Endothelial cell of umbilical vein (primary cell): ENCODE data around the gene THBD. TPM values are rescaled to one million over a fixed set of nuclear protein-coding genes. Genes with fewer than 3 reads are reported as not detected.

ENCODE experiments used
- BruUV-seq: library from RNA; stranded (reverse); fragments of 400-500 nt; replicated peaks from 2 replicates; lab custom pipeline; 2021; lab: Mats Ljungman, UMichigan
- CTCF ChIA-PET: fragments of 300-600, 350-600 bp; sonication (Branson Sonifier 250); formaldehyde crosslinking; loops from one replicate; lab custom pipeline; 2021; ENCODE audit warnings: antibody characterized with exemption, inconsistent platforms; lab: Charles Lee
- POLR2A ChIA-PET: fragments of 300-600, 350-600 bp; sonication (Branson Sonifier 250); formaldehyde crosslinking; loops from one replicate; lab custom pipeline; 2021; ENCODE audit warnings: antibody characterized with exemption, inconsistent platforms; lab: Charles Lee
- DNase-seq: peaks from one replicate; pipeline ENCODE4 v3.0.0-alpha.2; 2011; ENCODE audit warnings: low read depth, low spot score
- FAIRE-seq: peaks from 2 replicates; lab custom pipeline; 2011; peaks lifted over from hg19 to GRCh38; lab: Jason Lieb, UNC
- H2AFZ ChIP-seq: 2 replicates; pipeline ENCODE4 v1.6.0; 2012; ENCODE audit warnings: low read depth, low read length, control low read depth, inconsistent platforms
- H3K27ac ChIP-seq: 2 replicates; pipeline ENCODE4 v1.5.1; 2011; ENCODE audit warnings: low read depth, mild to moderate bottlenecking, control low read depth, low read length, moderate library complexity; ENCODE audit not compliant: insufficient read depth
- H3K27me3 ChIP-seq, 2 experiments: 2 replicates each; pipeline versions ENCODE4 v1.6.0 to v1.6.1; 2011; ENCODE audit warnings: low read length in 2 of 2, mixed read lengths in 1 of 2; ENCODE audit not compliant: control insufficient read depth in 2 of 2, insufficient read depth in 2 of 2
- H3K36me3 ChIP-seq, 2 experiments: 2 replicates in 1 of 2; 3 replicates in 1 of 2; pipeline ENCODE4 v1.5.1; 2011; ENCODE audit warnings: low read length in 2 of 2, mild to moderate bottlenecking in 1 of 2, moderate library complexity in 1 of 2; ENCODE audit not compliant: control insufficient read depth in 2 of 2, insufficient read depth in 2 of 2; ENCODE audit errors: extremely low read depth in 1 of 2
- H3K4me1 ChIP-seq: 3 replicates; pipeline ENCODE4 v1.5.1; 2011; ENCODE audit warnings: mild to moderate bottlenecking, low read length; ENCODE audit not compliant: control insufficient read depth, insufficient read depth; ENCODE audit errors: extremely low read depth
- H3K4me2 ChIP-seq: 2 replicates; pipeline ENCODE4 v1.6.1; 2011; ENCODE audit warnings: low read length, control low read depth, mixed read lengths; ENCODE audit not compliant: insufficient read depth
- H3K4me3 ChIP-seq, 3 experiments: fragments of 200-600 bp in 1 of 3; sonication (generic), shearing (Covaris generic) in 1 of 3; replicated peaks in 1 of 3; 2 replicates each; pipeline ENCODE4 v1.5.1; 2011 to 2016; ENCODE audit warnings: control low read depth in 3 of 3, low read length in 3 of 3, mild to moderate bottlenecking in 2 of 3, inconsistent platforms in 1 of 3, low read depth in 1 of 3, moderate library complexity in 1 of 3; ENCODE audit not compliant: insufficient read depth in 1 of 3
- H3K79me2 ChIP-seq: 2 replicates; pipeline ENCODE4 v1.6.0; 2012; ENCODE audit warnings: low read length, inconsistent platforms; ENCODE audit not compliant: control insufficient read depth, insufficient read depth
- H3K9ac ChIP-seq: replicated peaks from 2 replicates; pipeline ENCODE3; 2011; ENCODE audit warnings: low read length, control low read depth; ENCODE audit not compliant: insufficient read depth; ENCODE audit errors: extremely low read depth
- H3K9me1 ChIP-seq: replicated peaks from 3 replicates; pipeline ENCODE4 v1.6.0; 2011; ENCODE audit warnings: mild to moderate bottlenecking, low read length; ENCODE audit not compliant: control insufficient read depth, insufficient read depth; ENCODE audit errors: extremely low read depth
- H3K9me3 ChIP-seq: replicated peaks from 2 replicates; pipeline ENCODE4 v1.5.1; 2012; ENCODE audit warnings: low read length, inconsistent platforms; ENCODE audit not compliant: control insufficient read depth, insufficient read depth
- H4K20me1 ChIP-seq: replicated peaks from 2 replicates; pipeline ENCODE3; 2011; ENCODE audit warnings: mild to moderate bottlenecking, low read length; ENCODE audit not compliant: control insufficient read depth, insufficient read depth; ENCODE audit errors: extremely low read depth
- CTCF ChIP-seq, 2 donors: IDR thresholded peaks; 1 replicate in 1 of 2; 2 replicates in 1 of 2; pipeline ENCODE4 v1.5.1; 2011; ENCODE audit warnings: low read length in 2 of 2, mild to moderate bottlenecking in 2 of 2, moderate library complexity in 2 of 2, control low read depth in 1 of 2, inconsistent platforms in 1 of 2, low read depth in 1 of 2; ENCODE audit not compliant: insufficient read depth in 1 of 2; ENCODE audit errors: extremely low read depth in 1 of 2
- EZH2 ChIP-seq: IDR thresholded peaks from 2 replicates; pipeline ENCODE4 v1.6.1; 2012; ENCODE audit warnings: borderline replicate concordance, low read depth, mild to moderate bottlenecking, moderate library complexity, low read length, inconsistent platforms; ENCODE audit not compliant: severe bottlenecking
- FOS ChIP-seq: IDR thresholded peaks from 2 replicates; pipeline ENCODE4 v1.6.1; 2011; ENCODE audit warnings: mild to moderate bottlenecking, low read length, moderate library complexity, borderline replicate concordance; ENCODE audit not compliant: insufficient read depth
- GATA2 ChIP-seq: IDR thresholded peaks from 2 replicates; pipeline ENCODE4 v1.7.0; 2011; ENCODE audit warnings: low read depth, mild to moderate bottlenecking, moderate library complexity, mixed read lengths, low read length; ENCODE audit not compliant: insufficient read length, insufficient read depth
- JUN ChIP-seq: IDR thresholded peaks from 2 replicates; pipeline ENCODE4 v1.6.1; 2011; ENCODE audit warnings: borderline replicate concordance, low read depth; ENCODE audit not compliant: insufficient read length, insufficient read depth
- MAX ChIP-seq: IDR thresholded peaks from 2 replicates; pipeline ENCODE4 v1.6.1; 2011; ENCODE audit not compliant: insufficient read depth, insufficient read length
- MYC ChIP-seq: IDR thresholded peaks from one replicate; pipeline ENCODE4 v1.6.1; 2011; ENCODE audit warnings: mild to moderate bottlenecking, low read depth, low read length
- POLR2A ChIP-seq: IDR thresholded peaks from 2 replicates; pipeline ENCODE4 v1.6.1; 2012; ENCODE audit warnings: low read depth, mild to moderate bottlenecking, control low read depth, low read length
- POLR2AphosphoS5 ChIP-seq: IDR thresholded peaks from 2 replicates; pipeline ENCODE4 v1.6.1; 2012; ENCODE audit warnings: low read depth, mild to moderate bottlenecking, control low read depth, low read length, moderate library complexity; ENCODE audit not compliant: insufficient read depth
- dilution Hi-C: fragments of 300-500 bp; cut with MboI; formaldehyde crosslinking; loops from one replicate; pipeline ENCODE4 v1.15.0; 2019; ENCODE audit warnings: low sequenced_read_pairs; ENCODE audit not compliant: extremely low pct_ligation_motif_present
- intact Hi-C: fragments of 100-400 bp; cut with micrococcal nuclease; formaldehyde crosslinking; loops from one replicate; pipeline ENCODE4 v1.10.0; 2022
- polyA plus RNA-seq, 4 experiments: library from polyadenylated mRNA; depleted of rRNA in 3 of 4; stranded (reverse) in 3 of 4; unstranded in 1 of 4; fragments of >200 nt; gene quantifications; 2 replicates each; pipeline versions ENCODE4 v1.2.1 to v1.2.3, GENCODE V29; 2011 to 2012; ENCODE audit warnings: missing spikeins in 1 of 4
- total RNA-seq: library from RNA; stranded (reverse); gene quantifications from 2 replicates; pipeline ENCODE4 v1.2.3, GENCODE V29; 2021

The THBD gene
- total and polyA plus RNA-seq, 2 donors (not counting 3 experiments of a cell fraction or from before 2014, with no cell fraction given), result 17.1 to 28.0 TPM

GRCh38 chr20:23090147-23090546 is 40.7 kb upstream of the THBD start:
- no peak for DNase-seq
- POLR2A ChIA-PET, result interaction anchor here (1.0 kb wide), 1 partner anchor 51 kb away, joined by 3 read pairs; no protein-coding TSS in a partner anchor
- no peaks in the 10 kb centered on the region for H4K20me1 ChIP-seq
- peaks cover 8% of the 10 kb centered on the region for H3K79me2 ChIP-seq
- CTCF ChIA-PET, result interaction anchor here (0.8 to 1.5 kb wide), 6 partner anchors 13 to 399 kb away, joined by 3 to 5 read pairs (median 4); no protein-coding TSS in a partner anchor
- H3K4me1 ChIP-seq, result peaks cover 54% of the 10 kb centered on the region
- H3K4me3 ChIP-seq, result no peak overlapping the region
- H3K4me2 ChIP-seq, result no peak overlapping the region
- FAIRE-seq, result no peak
- no peak for TF ChIP-seq CTCF (IDR thresholded peaks at IDR 0.05; ENCODE audit: extremely low read depth in 1 of 2, insufficient read depth in 1 of 2, low read depth in 1 of 2, low read length in 2 of 2)
- TF ChIP-seq MAX, result no peak
- TF ChIP-seq GATA2, result no peak
- TF ChIP-seq POLR2AphosphoS5, result no peak
- no peak for TF ChIP-seq JUN
- TF ChIP-seq EZH2, result no peak
- no peak for TF ChIP-seq FOS
- no peak for TF ChIP-seq POLR2A
- no peak for TF ChIP-seq MYC
- intact Hi-C loops (no loop called here), dilution Hi-C loops (no loop called here)
- H3K9ac ChIP-seq, result no peak overlapping the region
- no peak overlapping the region for H3K27ac ChIP-seq
- H3K27me3 ChIP-seq, result no peaks in the 10 kb centered on the region
- H3K9me3 ChIP-seq, result no peaks in the 10 kb centered on the region
- no peaks in the 10 kb centered on the region for H3K9me1 ChIP-seq
- H3K36me3 ChIP-seq, result no peaks in the 10 kb centered on the region
- no peak overlapping the region for H2AFZ ChIP-seq
- no TSS peak for BruUV-seq
